GM18526 (cell line): Measurements from ENCODE around the gene PDZD7.

Source experiments
- POLR2A ChIP-seq: IDR thresholded peaks from 3 replicates; pipeline ENCODE4 v1.6.1; 2011; ENCODE audit not compliant: insufficient read length; ENCODE audit errors: extremely low read depth

PDZD7 gene

DNA sequence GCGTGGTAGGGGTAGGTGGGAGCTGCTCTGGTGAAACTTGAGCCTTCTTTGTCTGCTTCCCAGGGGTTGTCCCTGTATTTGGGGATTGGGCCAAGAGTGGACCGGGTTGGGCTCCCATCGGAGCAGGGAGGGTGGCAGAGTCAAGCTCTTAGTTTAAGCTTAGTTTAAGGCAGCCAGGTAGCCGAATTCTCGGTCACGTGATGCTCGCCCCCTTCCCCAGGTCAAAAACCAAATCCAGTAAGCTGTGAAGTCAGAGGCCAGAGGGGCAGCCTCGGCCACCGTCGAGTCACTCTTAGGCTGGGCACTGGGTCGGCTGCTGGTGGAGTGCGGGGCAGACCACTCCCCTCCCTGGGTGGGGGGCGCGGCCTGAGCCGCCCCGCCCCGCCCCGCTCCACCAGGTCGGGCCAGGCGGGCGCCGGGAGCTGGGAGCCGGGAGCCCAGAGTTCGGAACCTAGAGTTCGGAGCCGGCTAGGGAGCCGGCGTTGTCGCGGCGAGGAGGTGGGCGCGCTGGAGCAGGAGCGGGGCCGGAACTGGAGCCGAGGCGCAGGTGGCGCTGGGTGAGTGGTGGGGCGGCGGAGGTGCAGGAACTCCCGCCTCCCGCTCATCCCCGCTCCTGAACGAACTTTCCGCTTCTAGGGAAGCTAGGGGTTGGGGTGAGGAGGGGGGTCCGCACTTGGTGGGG, 34.1 kb downstream of the PDZD7 start:
- no peak for TF ChIP-seq POLR2A

DNA sequence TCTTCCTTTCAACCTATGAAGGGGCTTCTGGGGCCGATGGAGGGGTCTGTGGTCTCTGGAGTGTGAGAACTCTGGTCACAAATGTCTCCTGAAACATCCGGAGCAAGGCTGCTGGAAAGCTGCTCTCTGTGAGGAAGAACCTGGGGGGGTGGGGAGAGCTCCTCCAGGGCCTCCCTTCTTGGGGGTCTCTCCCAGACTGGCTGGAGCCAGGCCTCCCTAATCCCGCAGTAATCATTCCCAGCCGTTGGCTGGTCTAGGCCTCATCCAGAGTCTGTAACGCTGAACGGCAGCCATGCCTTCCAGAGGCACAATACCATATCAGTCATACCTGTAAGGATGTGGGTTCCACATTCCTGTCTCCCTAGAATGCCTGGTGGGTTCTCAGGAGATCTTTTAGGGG, 35.7 kb downstream of the PDZD7 start:
- no peak for TF ChIP-seq POLR2A

DNA sequence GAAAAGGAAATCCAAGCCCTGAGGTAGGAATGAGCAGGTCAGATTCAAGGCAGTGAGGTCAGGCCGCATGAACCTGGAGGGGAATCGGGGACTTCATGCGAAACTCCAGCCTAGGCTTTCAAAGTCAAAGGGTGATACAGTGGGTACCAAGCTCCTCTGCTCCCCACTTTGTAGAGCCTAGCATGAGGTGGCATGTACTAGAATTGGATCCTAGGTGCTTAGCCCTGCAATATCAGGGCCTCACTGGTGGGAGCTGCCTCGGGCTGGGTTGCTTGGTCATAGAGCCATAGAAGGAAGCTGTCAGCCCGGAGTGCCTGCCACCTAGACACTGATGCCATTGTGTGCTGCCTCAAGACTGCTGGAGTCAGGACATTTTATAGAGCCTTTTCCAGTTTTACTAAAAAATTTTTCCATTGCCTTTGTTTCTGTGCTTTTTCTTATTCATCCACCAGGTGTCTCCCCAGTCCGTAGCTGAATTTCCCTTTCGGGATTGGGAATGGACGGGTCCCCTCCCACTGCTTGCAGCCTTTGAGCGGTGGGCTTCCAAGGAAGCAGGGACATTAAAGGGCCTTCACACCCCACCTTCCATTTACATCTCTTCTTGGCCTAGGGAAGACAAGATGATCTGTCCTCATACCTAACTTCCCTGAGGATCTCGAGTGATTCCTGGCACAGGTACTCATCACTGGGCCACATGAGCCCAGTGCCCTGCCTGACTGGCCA, 36.8 kb downstream of the PDZD7 start:
- no peak for TF ChIP-seq POLR2A

DNA sequence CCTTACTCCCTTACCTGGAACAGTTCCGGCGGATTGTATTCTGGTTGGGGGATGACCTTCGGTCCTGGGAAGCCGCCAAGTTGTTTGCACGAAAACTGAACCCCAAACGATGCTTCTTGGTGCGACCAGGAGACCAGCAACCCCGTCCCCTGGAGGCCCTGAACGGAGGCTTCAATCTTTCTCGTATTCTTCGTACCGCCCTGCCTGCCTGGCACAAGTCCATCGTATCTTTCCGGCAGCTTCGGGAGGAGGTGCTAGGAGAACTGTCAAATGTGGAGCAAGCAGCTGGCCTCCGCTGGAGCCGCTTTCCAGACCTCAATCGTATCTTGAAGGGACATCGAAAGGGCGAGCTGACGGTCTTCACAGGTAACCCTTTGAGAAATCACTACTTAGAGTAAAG, 41.8 kb downstream of the PDZD7 start:
- no peak for TF ChIP-seq POLR2A

DNA sequence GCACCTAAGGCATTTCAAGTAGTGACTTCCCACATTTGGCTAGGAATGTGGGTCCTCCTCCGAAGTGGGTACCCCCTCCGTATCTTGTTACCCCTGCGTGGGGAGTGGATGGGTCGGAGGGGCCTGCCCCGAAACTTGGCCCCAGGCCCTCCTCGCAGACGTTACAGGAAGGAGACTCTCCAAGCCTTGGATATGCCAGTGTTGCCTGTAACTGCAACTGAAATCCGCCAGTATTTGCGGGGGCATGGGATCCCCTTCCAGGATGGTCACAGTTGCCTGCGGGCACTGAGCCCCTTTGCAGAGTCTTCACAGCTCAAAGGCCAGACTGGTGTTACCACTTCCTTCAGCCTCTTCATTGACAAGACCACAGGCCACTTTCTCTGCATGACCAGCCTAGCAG, 42.8 kb downstream of the PDZD7 start:
- no peak for TF ChIP-seq POLR2A

DNA sequence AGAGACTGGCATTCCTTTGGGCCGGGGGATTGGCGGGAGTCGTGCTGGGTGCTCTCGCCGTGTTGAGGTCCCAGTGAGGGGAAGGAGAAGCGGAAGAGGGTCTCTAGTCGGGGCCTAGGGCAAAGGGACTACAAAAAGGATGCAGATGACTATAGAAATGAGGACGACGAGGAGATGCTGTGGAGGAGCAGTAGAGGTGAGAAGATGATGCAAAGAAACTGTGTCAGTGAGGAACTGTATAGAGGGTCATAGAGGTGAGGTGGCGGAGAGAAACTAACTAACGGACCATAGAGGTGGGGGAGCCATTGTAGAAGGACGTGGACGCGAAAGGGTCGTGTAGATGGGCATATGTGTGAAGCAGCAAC, 43.3 kb downstream of the PDZD7 start:
- TF ChIP-seq POLR2A = no peak

DNA sequence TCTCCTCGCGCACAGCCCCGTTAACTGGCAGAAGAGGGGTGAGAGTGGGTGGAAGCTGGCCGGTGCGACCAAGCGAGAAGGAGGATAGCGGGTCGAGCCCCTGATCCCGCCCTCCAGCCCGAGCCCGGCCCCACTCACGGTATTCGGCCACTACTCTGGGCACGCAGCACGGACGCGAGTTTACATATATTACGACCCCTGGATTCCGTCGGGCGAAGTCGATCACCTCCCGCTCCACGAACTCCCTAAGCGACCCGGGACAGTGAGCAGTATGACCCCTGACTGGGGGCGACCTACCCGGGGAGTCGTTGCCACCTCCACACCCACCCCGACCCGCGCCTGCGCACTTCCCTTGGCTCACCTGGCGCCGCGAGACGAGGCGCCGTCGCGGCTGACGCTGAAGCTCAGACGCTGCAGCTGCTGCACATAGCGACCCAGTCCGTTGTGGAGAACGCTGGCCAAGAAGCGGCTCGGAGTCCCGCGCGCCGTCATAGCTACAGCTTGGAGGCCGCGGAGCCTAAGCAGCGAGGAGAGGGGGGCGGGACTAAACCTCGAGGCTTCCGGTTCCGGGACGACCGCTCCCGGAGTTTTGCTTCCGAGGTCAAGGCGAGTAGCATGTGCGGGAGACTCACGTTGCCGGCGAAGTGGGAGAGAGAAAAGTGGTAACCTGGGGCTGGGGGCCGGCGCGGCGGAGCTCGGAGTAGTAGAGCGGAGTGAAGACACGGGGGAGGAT, 43.8 kb downstream of the PDZD7 start, which contains the start of the genes MRPL43 and TWNK:
TSS of gene MRPL43 (minus strand) at position 546 of the 733 bp plus-strand sequence. CDS start at position 492, 54 bp downstream.
TSS of gene TWNK (plus strand) at position 592 of the 733 bp plus-strand sequence. CDS start 668 bp downstream, outside the sequence.
- peak; percentile 72 for TF ChIP-seq POLR2A

DNA sequence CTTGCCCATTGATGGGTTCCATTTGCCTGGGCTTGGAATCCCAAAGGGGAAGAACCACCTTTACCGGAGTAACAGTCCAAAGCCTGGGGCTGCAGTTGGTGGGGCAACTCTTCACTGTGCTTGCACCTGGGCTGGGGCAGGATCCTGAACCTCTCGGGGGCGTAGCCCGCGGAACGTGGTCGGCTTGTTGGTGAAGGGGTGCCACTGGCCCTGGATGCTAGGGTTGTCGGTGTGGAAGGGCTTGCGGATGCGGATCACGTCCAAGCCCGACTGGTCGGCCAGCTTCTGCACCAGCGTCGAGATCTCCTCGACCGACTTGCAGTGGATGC, 44.3 kb downstream of the PDZD7 start:
- TF ChIP-seq POLR2A = no peak

DNA sequence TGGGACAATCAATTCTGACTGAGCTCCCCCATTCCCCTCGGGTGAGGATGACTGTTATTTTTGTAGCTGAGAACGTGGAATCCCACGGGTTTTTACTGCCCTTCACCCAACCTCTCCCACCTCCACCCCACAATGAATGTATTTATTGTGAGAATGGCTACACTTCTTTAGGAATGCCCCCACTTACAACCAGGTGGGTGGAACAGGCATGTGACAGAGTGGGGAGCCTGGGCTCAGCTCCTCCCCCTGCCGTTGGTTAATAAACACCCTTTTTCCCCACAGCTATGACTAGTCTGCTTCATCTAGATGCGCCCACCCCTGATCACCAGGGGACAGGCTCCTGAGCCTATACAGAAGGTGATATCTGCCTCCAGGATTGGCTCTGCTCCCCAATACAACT, 45.6 kb downstream of the PDZD7 start:
- no peak for TF ChIP-seq POLR2A

DNA sequence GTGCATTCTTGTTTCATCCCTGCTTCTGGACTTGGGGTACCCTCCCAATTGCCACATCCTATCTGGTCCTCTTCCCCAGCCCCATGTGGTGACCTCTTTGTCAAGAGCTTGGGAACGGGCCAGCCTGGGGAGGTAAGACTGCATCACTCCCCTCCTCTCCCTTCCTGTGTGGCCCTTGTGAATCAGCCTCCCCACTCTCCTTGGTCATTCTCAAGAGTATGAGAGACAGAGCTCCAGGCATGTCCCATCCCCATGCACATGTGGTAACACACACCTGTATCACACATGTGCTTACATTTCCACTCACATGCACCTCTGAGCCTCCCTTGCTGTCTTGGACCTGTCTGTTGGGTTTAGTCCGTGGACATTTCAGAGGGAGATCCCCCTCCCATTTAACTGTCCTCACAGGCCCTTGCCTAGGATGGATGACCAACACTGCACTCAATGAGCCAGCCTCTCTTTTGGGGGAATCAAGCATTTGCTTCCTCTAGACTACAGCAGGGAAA, 46.2 kb downstream of the PDZD7 start:
- no peak for TF ChIP-seq POLR2A

DNA sequence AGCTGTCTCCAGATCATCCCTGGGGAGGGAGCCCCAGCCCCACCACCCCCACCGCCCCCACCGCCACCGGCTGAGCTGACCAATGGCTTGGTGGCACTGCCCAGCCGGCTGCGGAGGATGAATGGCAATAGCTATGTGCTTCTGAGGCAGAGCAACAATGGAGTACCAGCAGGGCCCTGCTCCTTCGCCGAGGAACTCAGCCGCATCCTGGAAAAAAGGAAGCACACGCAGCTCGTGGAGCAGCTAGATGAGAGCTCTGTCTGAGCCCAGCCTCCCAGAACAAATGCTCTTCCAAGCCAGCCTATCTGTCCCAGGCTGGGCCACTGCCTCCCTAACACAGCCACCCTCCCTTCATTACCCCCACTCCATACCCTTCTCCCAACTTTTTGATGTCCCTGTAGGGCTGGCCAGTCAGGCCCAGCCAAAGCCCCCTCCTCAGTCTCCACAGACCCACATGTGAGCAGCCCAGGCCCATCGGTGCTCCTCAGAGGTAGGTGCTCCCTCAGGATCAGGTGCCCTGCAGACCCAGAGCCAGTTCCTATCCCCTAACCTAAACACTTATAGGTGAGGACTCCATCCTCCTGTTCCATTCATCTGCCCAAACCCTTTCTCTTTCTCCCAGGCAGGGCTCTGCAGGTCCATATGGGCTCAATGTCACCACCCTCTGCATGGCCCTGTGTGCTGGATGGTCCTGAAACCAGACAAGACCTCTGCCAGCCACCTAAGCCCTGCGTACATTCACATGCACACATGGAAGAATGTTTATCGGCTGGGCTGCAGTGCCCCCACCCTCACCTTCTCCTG, 46.9 kb downstream of the PDZD7 start:
- TF ChIP-seq POLR2A = no peak

DNA sequence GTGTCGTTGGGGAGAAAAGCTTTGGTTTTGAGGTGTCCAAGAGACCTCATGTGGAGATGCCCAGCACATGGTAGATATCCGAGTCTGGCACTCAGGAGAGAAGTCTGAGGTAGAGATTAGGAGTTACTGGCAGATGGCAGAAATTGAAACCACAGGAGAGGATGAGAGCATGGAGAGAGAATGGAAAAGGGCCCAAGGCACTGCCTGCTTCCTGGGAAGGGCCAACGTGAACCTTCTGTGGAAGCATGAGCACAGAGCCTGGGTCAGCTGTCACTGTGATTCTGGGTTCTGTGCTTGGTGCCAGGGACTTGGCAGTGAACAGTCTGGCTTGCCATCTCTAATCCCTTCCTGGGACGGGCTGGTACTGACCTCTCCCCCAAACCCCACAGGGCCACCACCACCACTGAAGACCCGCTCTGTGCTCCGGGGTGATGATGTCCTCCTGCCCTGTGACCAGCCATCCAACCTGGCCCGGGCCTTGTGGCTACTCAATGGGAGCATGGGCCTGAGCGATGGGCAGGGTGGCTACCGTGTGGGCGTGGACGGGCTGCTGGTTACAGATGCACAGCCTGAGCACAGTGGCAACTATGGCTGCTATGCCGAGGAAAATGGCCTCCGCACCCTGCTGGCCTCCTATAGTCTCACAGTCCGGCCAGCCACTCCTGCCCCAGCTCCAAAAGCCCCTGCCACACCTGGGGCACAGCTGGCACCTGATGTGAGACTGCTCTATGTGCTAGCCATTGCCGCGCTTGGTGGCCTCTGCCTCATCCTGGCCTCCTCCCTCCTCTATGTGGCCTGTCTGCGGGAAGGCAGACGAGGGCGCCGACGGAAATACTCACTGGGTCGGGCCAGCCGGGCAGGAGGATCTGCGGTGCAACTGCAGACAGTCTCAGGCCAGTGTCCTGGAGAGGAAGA, 47.8 kb downstream of the PDZD7 start:
- TF ChIP-seq POLR2A = no peak

DNA sequence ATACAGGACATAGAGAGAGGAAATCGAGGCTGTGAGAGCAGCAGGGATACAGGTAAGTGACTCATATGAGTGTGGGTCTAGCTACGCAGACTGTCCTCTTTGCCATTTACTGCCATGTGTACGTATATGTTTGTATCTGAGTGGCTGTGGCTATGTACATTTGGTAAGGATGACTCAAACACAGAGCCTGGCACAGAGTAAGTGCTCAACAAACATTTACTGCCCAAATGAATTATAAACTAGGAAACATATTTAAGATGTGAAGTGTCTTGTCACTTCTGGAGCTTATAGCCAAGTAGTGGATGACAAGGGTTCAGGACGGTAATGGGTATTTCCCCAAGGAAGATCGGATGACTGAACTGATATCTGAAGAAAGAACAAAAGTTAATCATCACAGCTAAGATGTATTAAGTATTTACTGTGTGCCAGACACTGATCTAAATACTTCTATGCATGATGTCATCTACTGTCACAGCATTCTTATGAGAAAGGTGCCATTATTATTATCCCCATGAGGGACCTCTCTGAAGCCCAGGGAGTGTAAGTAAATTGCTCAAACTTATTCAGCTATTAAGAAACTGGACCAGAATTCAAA, 49.7 kb downstream of the PDZD7 start:
- TF ChIP-seq POLR2A = no peak

DNA sequence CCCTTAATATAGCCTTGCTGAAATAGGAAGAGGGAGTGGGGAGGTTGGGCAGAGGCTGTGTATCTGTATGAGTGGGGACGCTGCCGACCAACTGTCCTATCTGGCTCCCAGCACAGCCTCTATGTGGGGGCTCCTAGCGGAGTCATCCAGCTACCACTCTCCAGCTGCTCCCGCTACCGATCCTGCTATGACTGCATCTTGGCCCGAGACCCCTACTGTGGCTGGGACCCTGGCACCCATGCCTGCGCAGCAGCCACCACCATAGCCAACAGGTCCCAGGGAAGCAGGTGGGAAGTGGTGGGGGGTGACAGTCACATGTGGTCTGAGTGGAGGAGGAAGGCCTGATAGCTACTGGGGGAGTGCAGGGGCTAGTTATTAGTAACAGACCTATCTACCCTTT, 50.2 kb downstream of the PDZD7 start:
- TF ChIP-seq POLR2A = no peak
